ENCODE data around the gene ACKR1.

Gene ACKR1

GRCh38 chr1:159223004-159223403, 18.3 kb downstream of the ACKR1 start:
- FAIRE-seq: no peak

- no peak for FAIRE-seq
Observed at GRCh38 chr1:159228554-159228953, 23.9 kb downstream of the ACKR1 start.

GRCh38 chr1:159229260-159229885, 24.7 kb downstream of the ACKR1 start:
- no peak for FAIRE-seq

- FAIRE-seq: no peak
Observed at GRCh38 chr1:159229896-159230295, 25.2 kb downstream of the ACKR1 start.

GRCh38 chr1:159239551-159240220, 35.0 kb downstream of the ACKR1 start:
- FAIRE-seq: no peak

- FAIRE-seq: no peak
Observed at GRCh38 chr1:159247266-159247665, 42.6 kb downstream of the ACKR1 start.

GRCh38 chr1:159248311-159248710, 43.6 kb downstream of the ACKR1 start:
- FAIRE-seq: no peak

GRCh38 chr1:159250638-159251216, 46.1 kb downstream of the ACKR1 start:
- no peak for FAIRE-seq

Data from G401.6 (cell line).